Kidney epithelial cell (primary cell): ENCODE data around the gene CCDC187. TPM values are rescaled to one million over a fixed set of nuclear protein-coding genes. Genes with fewer than 3 reads are reported as not detected.

Source experiments
- DNase-seq: peaks from one replicate; pipeline ENCODE4 v3.0.0-alpha.2; 2010; ENCODE audit warnings: low read depth
- H3K27me3 ChIP-seq: 2 replicates; pipeline ENCODE4 v1.6.0; 2011; ENCODE audit warnings: low read length; ENCODE audit not compliant: control insufficient read depth, insufficient read depth
- H3K36me3 ChIP-seq: 2 replicates; pipeline ENCODE4 v1.5.1; 2011; ENCODE audit warnings: low read length; ENCODE audit not compliant: control insufficient read depth, insufficient read depth
- H3K4me3 ChIP-seq: 2 replicates; pipeline ENCODE4 v1.5.1; 2011; ENCODE audit warnings: low read depth, mild to moderate bottlenecking, control low read depth, low read length
- total RNA-seq: library from RNA; depleted of rRNA; stranded (reverse); fragments of >200 nt; gene quantifications from 2 replicates; pipeline ENCODE4 v1.2.3, GENCODE V29; 2015
- TF ChIP-seq, protein P1 (sequence below): IDR thresholded peaks from 2 replicates; pipeline ENCODE4 v1.5.1; 2011; ENCODE audit warnings: mild to moderate bottlenecking, moderate library complexity, low read length, control low read depth, inconsistent platforms; ENCODE audit not compliant: insufficient read depth, poor library complexity, severe bottlenecking

CCDC187 gene
- total RNA-seq, 1 donor from 2014 or later = 0.04 TPM

DNA sequence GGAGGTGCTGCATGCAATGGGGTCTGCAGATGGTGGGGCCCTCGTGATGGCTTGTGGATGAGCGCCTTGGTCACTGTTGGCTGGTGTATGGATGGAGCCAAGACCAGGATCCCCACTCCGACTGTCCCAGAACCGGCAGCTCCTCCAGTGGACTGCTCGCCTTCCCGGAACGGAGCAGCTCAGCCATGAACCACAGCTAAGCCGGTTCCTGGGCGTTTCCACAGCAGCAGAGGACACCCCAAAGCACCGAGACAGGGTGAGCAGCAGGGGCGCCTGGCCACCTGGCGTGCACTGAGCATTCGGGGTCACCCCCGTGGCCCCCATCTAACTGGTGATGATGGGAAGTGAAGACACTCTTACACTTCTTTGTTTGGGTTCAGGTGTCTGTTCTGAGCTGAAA, 26.1 kb downstream of the CCDC187 start:
- TF ChIP-seq, protein P1, sequence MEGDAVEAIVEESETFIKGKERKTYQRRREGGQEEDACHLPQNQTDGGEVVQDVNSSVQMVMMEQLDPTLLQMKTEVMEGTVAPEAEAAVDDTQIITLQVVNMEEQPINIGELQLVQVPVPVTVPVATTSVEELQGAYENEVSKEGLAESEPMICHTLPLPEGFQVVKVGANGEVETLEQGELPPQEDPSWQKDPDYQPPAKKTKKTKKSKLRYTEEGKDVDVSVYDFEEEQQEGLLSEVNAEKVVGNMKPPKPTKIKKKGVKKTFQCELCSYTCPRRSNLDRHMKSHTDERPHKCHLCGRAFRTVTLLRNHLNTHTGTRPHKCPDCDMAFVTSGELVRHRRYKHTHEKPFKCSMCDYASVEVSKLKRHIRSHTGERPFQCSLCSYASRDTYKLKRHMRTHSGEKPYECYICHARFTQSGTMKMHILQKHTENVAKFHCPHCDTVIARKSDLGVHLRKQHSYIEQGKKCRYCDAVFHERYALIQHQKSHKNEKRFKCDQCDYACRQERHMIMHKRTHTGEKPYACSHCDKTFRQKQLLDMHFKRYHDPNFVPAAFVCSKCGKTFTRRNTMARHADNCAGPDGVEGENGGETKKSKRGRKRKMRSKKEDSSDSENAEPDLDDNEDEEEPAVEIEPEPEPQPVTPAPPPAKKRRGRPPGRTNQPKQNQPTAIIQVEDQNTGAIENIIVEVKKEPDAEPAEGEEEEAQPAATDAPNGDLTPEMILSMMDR = no peak
- no peak for DNase-seq
- H3K4me3 ChIP-seq = no peak overlapping the region
- H3K36me3 ChIP-seq = no peaks in the 10 kb centered on the region
- peaks cover 45% of the 10 kb centered on the region for H3K27me3 ChIP-seq

DNA sequence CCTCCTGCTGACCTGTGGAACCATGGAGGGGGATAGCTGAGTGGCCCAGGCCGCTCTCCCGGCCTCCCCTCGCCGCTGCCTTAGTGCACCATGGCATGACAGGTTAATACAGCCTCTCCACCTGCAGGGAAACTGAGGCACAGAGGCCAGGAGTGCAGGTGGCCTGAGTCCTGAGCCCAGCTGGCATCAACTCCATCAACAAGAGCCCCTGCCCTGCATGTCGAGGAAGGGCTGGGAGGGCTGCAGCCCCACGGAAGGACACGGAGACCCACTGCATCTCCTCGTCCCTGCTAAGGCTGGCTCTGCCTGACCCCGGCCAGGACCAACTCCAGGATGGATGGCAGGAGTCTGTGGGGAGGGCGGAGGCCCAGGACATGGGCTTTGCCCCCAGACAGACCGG, 27.2 kb downstream of the CCDC187 start:
- Histone ChIP-seq H3K36me3 (no peaks in the 10 kb centered on the region), H3K4me3 (no peak overlapping the region), H3K27me3 (peaks cover 42% of the 10 kb centered on the region)
- no peak for DNase-seq
- TF ChIP-seq, protein P1 = no peak

DNA sequence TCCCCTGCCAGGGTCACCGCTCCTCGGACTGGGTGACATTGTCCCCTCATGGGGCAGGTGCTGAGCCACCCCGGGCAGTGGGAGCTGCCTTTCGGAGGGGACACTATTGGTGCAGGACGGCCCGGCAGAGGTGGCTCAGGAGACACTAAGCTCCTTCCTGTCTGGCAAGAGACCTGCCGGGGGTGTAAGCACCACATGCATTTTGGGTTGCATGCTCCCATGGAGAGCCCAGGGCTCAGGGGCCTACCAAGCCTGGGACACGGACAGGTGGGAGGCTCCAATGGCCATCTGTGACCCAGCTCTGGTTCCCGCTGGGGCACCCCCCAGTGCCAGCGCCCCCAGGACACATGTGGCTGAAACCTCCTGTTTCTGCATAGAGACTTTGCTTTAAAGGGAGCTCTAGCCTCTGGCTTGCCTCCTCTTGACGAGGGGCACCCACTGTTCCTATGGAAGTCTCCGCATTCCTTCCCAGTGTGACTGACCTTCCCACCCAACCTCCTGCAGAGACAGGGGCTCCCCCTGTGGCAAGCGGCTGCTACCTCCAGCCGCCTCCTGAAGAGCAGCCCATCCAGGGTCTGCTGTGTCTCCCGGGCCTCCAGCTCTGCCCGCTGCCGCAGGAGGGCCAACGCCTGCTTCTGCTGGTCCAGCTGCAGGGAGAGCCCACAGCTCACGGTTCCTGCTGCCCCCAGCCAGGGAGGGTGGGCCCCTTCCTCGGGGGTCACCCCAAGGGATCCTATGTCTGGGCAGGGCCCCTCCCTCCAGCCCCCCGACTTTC, 28.1 kb downstream of the CCDC187 start:
- no peak for DNase-seq
- no peaks in the 10 kb centered on the region for H3K36me3 ChIP-seq
- peaks cover 42% of the 10 kb centered on the region for H3K27me3 ChIP-seq
- TF ChIP-seq, protein P1 = no peak
- H3K4me3 ChIP-seq = no peak overlapping the region

DNA sequence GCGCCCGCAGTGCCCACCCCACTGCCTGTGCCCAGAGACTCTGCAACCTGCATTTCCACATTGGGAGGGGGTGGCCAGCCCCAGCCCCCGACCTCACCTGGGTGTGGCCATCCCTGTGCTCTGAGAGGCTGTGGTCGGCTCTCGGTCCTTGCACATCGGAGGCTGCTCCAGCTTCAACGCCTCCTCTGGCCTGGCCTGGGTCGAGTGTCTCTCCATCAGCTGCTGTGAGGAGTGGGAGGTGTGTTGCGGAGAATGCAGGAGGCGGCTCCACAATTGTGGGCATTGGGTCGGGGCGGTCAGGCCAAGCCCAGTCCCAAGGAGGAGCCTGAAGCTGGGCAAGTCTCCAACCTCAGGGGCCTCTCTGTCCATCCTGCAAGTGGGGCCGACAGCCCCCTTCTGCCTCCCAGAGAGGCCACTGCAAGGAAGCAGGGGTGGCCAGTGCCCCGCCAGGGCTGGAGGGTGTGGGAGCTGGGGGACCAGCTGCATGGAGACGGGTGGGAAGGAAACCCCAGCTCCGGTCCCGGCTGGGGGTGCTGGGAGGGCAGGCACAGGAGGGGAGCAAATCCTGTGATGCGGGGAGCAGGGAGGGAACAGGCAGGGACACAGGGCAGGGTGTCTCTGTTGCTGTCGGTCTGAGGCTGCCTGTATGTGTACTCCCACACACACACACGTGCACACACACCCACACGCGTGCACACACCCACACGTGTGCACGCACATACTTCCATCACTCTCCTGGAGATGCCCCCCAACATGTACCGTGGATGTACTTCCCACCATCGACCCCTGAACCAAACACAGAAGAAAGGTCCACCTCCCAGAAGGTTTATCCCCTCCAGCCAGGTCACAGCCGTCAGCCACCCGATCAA, 28.9 kb downstream of the CCDC187 start:
- DNase-seq = no peak
- TF ChIP-seq, protein P1 = no peak
- H3K27me3 ChIP-seq = peaks cover 45% of the 10 kb centered on the region
- no peaks in the 10 kb centered on the region for H3K36me3 ChIP-seq
- no peak overlapping the region for H3K4me3 ChIP-seq

DNA sequence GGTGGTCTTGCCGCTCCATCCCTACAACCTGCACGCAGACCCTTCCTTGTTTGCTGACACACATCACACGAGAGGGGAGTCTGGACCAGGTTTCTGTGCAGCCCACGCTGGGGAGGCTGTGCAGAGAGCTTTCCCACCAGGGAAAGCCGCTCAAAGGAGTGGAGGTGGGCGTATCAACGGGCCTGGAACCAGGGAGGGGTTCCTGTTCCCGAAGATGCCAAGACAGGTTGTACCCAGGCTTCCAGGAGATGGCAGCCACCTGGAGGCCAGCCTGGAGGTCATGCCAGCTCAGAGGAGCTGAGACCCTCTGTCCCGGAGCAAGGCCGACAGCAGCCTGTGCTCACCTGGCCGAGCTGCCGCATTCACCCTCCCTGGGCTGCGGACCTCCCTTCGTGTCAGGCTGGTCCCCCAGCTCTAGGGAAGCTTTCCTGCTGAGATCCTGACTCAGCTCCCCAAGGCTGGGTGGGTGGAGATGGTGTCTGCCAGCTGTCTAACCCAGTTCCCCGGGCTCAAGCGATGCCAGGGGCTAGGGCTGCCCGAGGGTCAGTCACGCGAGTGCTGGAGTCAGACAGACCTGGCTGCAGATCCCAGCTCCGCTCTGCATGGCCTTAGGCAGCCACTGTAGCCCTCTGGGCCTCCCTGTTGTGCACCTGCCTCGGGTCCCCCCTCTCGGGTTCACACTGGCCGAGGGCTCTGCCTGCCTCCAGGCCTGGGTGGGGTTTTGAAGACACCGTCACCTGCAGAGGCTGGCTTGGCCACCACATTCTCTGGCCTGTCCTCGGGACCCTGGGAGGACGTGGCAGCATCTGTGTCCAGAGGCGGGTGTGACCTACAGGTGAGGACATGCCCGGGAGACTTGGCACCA, 29.7 kb downstream of the CCDC187 start:
- TF ChIP-seq, protein P1 = no peak
- DNase-seq = no peak
- Histone ChIP-seq H3K4me3 (no peak overlapping the region), H3K27me3 (peaks cover 50% of the 10 kb centered on the region), H3K36me3 (no peaks in the 10 kb centered on the region)
